ENCODE results near the gene DTNB.
"Not testable (repeated sequence)": the region's sequence is repeated elsewhere in the genome, so short reads cannot be mapped to it uniquely, and the experiment has no call there.

Gene DTNB

DNA sequence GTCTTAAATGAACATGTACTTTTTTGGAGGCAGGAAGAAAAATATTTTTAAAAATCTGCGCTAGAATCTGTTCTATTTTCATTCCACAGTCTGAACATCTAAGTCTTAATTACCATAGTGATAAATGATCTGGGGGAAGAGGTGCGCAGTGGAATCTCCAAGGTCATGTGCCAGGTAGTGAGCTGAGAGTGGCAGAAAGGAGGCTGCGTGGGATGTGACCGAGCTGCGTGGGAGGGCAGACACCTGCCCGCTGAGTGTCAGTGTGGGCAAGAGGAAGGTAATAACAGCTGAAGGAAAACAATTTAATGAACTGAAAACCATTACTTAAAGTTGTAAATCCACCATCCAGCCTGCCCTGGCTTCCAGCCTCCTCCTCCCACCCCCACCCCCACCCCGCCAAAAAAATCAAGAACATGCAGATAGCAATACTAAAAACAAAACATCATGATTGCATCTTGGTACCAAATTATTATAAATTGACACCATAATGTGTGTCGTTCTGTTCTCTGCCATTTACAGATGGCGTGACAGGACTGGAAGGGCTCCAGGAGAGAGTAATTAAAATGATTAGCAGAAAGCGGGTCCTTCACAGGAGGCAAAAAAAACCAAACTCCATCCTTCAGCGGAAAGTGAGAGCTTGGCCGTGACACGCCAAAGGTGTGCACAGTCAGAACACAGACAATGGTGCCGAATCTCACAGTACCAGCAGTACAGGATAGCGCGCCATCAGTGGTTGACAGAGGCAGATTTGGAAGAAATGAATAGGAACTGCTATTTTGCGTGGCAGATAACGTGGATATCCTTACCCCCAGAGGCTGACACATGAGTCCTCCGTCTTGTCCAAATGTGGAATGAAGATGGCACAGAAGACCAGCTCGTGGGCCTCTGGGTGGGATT lies 11.4 kb upstream of the DTNB start:
- DNase-seq (ENCODE audit: low read depth in 1 of 2, low spot score in 1 of 2), result no peak

DNA sequence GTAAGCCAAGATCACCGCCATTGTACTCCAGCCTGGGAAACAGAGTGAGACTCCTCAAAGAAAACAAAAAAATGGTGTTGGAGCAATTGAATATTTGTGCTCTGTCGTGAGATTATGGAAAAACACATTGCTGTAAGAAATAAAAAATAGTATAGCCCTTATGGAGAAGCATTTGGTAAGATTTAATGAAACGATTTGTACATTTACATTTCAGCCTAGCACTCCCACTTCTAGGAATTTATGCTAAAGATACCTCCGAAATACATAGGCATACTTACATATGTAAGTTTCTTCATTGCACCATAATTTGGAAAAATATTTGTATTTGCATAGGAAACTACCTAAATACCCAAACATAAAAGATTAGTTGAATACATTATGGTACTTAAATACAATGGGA lies 8.7 kb upstream of the DTNB start:
- no peak for DNase-seq (ENCODE audit: low read depth in 1 of 2, low spot score in 1 of 2)

DNA sequence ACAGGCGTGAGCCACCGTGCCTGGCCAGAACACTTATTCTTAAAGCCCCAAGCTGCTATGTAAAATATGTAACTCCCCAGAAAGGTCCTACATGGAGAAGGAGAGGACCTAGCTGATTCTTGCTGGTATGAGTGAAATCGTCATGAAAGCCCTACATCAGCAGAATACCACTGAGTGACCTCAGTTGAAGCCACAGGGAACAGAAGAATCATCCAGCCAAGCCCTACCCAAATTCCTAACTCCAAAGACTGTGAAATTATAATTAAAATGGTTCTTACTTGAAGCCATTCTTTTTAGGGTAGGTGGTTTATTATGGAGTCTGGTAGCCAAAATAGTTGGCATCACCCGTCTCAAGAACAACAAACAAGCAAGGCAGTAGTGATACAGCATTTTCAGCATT lies 4.5 kb upstream of the DTNB start:
- DNase-seq (ENCODE audit: low read depth in 1 of 2, low spot score in 1 of 2), result no peak

DNA sequence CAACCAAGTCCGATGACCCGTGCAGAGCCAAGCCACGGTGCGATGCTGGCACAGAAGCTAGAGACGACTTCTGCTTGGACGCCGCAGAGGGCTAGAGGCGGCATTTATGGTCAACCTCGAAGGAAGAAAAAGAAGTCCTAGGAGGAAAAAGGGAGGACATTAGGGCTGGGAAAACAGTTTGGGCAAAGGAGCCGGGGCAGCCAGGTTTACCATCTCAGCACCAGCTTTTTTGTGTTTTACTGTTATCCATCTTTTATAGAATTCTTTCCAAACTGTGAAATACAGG lies 643 bp upstream of the DTNB start:
- no peak for DNase-seq (ENCODE audit: low read depth in 1 of 2, low spot score in 1 of 2)

DNA sequence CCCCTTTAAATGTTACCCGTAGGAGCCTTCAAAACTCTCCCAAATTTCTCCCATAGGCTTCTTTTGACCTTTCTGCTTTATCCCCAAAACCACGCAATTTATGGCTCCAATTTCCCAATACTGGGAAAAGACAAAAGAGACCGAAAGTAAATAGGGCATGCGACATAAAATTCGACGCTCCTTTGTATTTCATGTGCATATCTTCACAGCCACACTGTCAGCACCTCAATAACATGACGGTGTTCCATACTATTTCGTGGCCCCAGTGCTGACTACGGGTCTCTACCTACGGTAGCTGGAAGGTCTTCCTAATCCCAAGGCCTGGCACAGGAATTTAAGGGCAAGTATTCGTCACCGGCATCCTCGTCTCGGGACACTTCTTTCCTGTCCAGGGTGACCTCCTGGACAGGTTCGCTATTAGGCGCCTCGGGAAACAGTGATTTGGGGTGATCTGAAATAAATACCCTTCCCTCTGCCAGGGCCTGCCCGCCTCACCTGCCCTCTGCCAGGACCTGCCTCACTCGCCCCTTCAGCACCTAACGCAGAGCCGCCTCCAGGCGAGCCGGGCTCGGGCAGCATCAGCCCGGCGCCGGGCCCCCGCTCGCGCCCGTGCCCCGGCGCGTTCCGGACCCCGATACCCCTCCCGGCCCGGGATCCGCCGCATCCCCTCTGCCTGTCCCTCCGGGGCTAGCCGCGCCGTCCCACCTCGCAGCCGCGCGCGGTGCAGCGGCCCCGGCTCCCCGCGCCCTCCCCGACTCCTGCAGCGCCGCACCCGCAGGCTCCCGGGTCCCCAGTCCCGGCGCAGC lies 680 bp downstream of the DTNB start:
- peak; percentile 42 for DNase-seq (ENCODE audit: low read depth in 1 of 2, low spot score in 1 of 2)

DNA sequence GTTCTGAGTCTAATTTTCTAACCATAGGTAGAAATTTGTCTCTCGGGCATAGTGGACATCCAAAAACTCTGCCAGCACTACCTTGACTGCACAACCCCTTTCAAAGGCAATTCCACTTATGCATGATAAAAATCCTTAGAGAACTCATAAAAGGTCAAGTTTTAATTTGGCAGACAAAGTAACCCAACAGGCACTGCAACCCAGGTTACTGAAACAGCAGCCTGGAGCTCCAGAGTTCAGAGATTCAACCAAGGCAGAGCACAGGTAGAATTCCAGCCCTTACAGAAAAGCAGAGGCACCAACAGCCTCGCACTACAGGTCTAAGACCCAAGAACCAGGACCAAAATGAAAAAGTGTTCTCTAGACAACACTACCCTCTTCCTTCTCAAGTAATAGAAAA lies 1.8 kb downstream of the DTNB start:
- DNase-seq (ENCODE audit: low read depth in 1 of 2, low spot score in 1 of 2), result no peak

DNA sequence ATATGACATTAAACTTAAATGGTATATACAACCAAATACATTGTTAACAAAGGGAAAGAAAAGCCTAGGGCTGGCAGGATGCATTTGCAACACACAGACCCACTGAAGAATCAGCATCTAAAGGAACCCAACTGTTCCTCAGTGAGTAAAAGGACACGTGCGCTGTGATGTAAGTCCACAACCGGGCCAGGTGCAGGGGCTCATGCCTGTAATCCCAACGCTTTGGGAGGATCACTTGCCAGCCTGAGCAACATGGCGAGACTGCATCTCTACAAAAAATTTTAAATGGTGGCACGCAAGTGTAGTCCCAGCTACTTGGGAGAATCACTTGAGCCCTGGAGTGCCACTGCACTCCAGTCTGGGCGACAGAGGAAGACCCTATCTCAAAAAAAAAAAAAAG lies 3.9 kb downstream of the DTNB start:
- no peak for DNase-seq (ENCODE audit: low read depth in 1 of 2, low spot score in 1 of 2)

DNA sequence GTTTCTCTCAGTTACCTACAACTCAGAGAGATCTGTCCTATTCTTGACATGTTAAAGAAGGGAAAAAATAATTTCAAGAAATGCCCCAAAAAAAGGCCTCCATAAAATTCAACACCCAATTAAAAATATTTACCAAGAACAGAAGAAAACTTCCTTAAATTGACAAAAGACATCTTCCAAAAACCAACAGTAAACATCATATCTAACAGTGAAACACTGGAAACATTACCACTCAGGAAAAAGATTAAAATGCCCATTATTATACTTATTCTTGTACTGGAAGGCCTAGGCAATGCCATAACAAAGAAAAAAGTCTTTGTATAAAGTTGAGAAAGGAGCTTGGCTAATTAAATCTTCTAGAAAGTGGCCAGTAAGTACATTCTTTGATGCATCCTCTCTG lies 7.2 kb downstream of the DTNB start:
- no peak for DNase-seq (ENCODE audit: low read depth in 1 of 2, low spot score in 1 of 2)

DNA sequence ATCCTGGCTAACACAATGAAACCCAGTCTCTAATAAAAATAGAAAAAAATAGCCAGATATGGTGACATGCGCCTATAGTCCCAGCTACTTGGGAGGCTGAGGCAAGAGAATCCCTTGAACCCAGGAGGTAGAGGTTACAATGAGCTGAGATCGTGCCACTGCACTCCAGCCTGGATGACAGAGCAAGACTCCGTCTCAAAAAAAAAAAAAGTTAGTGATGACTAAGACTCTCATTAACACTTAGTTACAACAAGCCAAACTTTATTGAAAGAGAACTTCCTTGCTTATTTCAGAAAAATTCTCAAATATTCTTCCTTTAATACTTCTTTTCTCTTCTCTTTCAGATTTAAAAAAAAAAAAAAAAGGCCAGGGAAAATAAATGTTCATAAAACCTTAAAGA lies 7.9 kb downstream of the DTNB start:
- DNase-seq (ENCODE audit: low read depth in 1 of 2, low spot score in 1 of 2), result not testable (repeated sequence)

DNA sequence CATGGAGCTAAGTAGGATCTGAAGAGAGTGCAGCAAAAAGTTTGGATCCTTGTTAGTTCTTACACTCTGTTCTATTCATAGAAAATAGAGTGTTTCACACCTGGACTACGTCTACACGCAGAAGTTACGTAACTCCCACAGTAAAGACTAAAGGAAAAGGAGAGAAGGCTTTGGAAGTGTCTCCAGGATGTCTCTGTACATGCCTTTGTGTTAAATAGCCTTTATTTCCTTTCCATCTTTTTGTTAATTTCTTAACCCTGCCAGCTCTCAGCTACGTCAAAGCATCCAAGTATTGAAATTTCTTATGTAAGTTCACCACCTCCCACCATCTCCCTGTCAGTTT lies 8.4 kb downstream of the DTNB start:
- DNase-seq (ENCODE audit: low read depth in 1 of 2, low spot score in 1 of 2), result no peak

DNA sequence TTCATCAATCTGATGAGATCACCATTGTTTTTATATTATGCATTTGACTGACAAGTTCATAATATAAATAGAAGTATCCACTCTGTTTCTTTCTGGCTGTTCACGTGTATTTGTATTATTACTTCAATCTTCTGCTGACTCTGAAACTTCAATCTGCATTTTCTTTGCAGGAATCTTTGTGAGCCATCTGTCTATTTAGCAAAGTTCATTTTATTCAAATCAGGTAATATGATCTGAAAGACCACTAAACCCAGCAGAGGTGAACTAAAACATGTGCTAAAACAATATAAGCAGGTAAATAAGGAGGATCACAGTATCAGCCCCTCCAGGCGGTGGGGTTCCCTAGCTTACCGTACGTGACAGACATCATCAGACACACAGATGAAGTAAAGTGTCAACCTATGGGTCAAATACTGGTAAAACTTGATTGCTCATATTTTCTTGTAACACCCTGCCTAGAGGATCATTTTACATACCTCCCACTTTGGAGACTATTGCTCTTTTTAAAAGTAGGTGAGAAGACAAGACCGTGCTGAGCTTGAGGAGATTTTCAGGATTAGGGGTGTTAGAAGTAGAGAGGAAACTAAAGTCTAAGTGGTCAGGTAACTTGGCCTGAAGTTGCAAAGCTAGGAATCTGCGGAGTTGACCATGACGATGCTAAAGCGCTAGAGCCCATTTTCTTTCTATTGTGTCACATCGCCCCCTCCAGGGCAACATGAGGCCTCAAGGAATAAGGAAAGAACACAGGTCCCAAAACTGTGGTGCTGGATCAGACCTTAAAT lies 9.0 kb downstream of the DTNB start:
- no peak for DNase-seq (ENCODE audit: low read depth in 1 of 2, low spot score in 1 of 2)

DNA sequence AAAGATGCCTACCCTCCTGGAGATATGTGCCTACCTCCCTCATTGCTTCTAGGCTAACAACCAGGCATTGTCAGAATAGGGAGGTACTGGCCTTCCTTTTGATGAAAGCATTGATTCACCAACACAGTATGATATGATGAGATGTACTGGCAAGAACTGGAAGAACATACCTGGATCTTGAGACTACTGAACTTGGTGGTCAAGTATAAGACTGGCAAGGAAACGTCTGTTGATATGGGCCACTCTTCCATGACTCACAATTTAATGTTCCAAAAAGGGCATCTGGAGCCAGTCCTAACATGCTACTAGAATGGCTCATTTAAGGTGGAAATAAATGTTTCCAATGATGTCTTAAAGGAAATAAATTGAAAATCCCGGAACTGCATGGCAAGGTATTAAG lies 18.1 kb downstream of the DTNB start:
- no peak for DNase-seq (ENCODE audit: low read depth in 1 of 2, low spot score in 1 of 2)

DNA sequence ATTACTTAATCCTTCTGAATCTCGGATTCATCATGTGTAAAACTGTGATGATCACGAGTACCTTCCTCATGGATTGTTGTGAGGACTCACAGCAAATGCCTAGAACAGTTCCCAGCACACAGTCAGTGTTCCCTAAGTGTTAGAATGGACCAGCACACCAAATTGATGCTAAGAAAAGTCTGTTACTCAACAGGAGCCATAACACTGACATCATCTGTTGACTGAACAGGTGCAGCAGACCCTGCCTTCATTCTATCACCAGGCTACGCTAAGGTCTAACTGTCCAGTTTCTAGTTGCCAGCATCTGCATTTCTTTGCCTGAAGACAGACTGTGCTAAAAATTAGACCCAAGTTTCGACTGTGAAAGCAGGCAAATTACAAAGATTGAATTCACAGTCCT lies 18.6 kb downstream of the DTNB start:
- no peak for DNase-seq (ENCODE audit: low read depth in 1 of 2, low spot score in 1 of 2)

DNA sequence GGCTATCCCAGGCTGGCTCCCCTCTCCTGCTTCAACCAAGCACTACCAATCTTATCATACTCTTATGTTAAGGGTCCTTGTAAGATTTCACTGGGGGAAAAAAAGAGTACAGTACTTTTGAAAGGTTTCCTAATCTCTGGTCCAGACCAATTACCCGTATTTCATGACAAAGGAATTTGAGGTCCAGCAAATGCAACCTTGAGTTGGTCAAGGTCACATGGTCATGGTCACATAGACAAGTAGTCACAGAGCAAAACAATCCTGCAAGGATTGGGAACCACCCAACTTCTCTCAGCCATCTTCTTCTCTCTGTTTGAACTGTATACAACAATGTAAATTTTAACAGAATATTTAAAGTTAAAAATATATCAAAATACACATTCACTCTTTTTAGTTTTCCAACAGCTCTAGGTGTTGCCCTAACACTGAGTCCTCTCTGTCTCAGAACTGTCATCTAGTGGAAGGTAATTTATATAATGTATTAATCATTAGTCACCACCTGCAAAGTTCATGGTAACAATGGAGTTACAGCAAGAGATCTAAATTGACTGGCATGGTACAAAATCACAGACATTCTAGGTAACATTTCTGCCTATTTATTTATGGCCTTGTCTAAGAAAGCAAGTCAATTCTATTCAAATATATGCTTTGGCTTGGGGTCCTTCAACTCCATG lies 21.5 kb downstream of the DTNB start:
- no peak for DNase-seq (ENCODE audit: low read depth in 1 of 2, low spot score in 1 of 2)

DNA sequence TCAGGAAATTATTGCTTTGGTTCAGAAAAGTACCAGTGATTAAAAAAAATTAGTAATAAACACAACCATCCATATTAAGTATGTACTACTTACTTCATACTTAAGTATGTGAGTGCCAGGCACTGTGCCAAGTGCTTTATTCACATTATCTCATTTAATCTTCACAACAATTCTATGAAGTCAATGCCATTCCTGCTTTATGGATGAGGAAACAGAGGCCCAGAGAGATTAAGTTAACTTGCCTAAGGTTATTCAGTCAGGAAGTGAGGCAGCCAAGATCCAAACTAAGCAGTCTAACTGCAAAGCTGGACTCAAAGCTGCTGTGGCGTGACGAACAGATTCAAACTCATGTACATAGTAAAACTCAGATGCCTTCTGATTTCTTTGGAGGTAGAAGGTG lies 22.3 kb downstream of the DTNB start:
- no peak for DNase-seq (ENCODE audit: low read depth in 1 of 2, low spot score in 1 of 2)

DNA sequence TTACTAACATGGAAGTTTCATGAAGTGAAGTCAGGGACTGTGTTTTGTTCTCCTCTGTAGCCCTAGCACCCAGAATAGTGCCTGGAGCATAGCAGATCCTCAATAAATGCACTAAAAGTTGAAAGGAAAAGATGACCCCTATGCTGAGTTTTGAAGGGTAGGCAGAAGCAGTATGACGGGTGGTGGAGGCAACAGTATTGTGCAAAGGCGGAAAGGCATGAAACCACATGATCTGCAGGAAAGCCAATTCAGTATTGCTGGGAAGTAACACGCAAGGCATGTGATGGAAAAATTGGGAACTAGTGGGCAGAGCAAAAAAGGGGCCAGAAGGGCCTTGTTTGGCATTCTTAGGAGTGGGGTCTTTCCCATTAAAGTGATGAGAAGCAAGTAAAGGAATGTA lies 23.1 kb downstream of the DTNB start:
- no peak for DNase-seq (ENCODE audit: low read depth in 1 of 2, low spot score in 1 of 2)

DNA sequence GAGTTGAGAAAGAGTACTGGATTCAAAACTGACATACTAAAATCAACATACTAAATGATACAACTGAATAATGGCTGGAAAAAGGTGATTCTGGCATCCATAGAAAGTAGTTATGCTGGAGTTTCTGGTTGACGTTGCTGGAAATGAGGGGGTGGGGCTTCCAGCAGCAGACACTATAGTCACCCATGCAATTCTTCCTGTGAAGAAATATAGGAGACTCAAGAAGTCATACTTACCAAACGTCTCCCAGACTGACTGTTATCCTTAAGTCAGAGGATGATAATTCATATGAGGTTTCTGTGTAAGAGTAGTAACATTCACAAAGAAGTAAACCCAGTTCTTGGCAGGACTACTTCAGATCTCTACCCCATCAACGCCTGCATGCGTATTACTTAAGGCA lies 23.6 kb downstream of the DTNB start:
- no peak for DNase-seq (ENCODE audit: low read depth in 1 of 2, low spot score in 1 of 2)

DNA sequence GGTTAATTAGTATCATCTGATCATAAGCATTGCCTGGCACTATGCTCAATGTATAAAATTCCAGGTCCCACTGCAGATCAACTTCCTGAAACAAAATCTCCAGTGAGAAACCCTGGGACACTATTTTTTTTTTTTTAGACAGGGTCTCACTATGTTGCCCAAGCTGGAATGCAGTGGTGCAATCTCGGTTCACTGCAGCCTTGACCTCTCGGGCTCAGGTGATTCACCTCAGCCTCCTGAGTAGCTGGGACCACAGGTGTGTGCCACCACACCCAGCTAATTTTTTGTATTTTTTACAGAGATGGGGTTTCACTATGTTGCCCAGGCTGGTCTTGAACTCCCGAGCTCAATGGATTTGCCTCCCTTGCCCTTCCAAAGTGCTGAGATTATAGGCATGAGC lies 31.1 kb downstream of the DTNB start:
- DNase-seq (ENCODE audit: low read depth in 1 of 2, low spot score in 1 of 2), result no peak

DNA sequence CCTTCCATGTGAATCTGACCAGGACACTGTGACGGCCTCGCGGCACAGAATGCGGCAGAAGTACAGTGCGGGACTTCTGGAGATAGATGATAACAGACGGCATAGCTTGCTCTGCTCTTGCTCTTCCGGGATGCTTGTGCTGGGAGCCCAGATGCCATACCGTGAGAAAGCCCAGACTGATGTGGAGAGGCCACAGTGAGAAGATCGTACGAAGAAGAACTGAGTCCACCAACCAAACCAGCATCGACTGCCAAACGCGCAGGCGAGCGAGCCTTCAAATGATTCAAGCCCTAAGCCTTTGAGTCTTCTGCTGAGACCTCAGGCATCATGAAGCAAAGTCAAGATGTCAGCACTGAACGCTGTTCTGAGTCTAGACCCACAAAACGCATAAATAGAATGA lies 33.7 kb downstream of the DTNB start:
- DNase-seq (ENCODE audit: low read depth in 1 of 2, low spot score in 1 of 2), result no peak

DNA sequence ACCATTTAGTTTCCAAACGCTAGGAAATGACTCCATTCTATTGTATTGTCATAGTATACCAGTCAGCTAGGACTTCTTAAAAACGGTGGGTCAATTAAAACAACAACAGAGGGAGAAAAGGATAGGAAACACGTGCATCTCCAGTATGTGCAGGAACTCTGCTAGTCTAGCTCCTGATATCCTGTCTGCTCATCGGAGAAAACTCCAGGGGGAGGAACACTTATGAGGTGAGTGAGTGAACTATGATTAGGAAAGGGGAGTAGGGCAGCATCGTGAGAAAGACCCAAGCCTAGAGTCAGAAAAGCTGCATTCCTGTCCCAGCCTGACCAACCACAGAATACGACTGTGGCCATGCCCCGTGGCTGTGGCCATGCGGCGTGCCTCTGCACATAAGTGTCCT lies 34.2 kb downstream of the DTNB start:
- DNase-seq (ENCODE audit: low read depth in 1 of 2, low spot score in 1 of 2), result no peak

DNA sequence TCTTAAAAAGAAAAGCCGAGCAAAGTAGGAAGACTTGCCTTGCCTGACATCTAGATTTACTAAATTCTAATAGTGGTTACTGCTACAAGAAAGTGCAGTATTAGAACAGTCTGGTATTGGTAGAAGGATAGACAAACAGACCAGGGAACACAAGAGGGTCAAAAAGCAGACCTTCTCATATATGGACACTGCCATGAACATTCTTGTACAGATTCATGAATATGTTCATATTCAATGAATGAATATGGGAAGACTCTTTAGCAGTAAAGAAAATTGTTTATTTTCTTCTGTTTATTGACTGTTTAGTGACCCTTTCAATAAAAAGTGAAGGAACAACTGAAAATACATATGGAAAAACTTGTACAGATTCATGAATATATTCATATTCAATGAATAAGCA lies 37.6 kb downstream of the DTNB start:
- no peak for DNase-seq (ENCODE audit: low read depth in 1 of 2, low spot score in 1 of 2)

DNA sequence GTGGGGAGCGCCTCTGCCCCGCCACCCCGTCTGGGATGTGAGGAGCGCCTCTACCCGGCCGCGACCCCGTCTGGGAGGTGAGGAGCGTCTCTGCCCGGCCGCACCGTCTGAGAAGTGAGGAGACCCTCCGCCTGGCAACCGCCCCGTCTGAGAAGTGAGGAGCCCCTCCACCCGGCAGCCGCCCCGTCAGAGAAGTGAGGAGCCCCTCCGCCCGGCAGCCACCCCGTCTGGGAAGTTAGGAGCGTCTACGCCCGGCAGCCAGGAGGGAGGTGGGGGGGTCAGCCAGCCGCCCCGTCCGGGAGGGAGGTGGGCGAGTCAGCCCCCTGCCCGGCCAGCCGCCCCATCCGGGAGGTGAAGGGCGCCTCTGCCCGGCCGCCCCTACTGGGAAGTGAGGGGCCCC lies 39.6 kb downstream of the DTNB start:
- DNase-seq (ENCODE audit: low read depth in 1 of 2, low spot score in 1 of 2), result not testable (repeated sequence)
